Adrenal gland (tissue), 12 donors: ENCODE measurements around the gene ATF6B. TPM values are rescaled to one million over a fixed set of nuclear protein-coding genes. Genes with fewer than 3 reads are reported as not detected.
A peak's percentile ranks its signal among the peaks of the same experiment; 100 is the strongest.

Experiments
- DNase-seq, 7 donors: peaks; one replicate each; pipeline ENCODE4 v3.0.0-alpha.2; 2019 to 2020
- H3K27ac ChIP-seq, 5 donors: fragments of 200-600 bp; sonication (generic) in 4 of 5; 1 replicate in 3 of 5; 2 replicates in 2 of 5; pipeline versions ENCODE4 v1.5.1 to v1.8.0; 2016 to 2020; ENCODE audit warnings: mild to moderate bottlenecking in 1 of 5
- H3K27me3 ChIP-seq: fragments of 200-600 bp; 2 replicates; pipeline ENCODE4 v1.8.0; 2021
- H3K36me3 ChIP-seq, 2 donors: fragments of 200-600 bp; replicated peaks in 1 of 2; 1 replicate in 1 of 2; 2 replicates in 1 of 2; pipeline versions ENCODE4 v1.5.1 to v1.8.0; 2018 to 2022
- H3K4me1 ChIP-seq, 2 donors: fragments of 200-600 bp; replicated peaks in 1 of 2; 1 replicate in 1 of 2; 2 replicates in 1 of 2; pipeline versions ENCODE4 v1.5.1 to v1.8.0; 2018 to 2021
- H3K4me3 ChIP-seq, 4 donors: fragments of 200-600 bp; sonication (generic) in 3 of 4; one replicate each; pipeline ENCODE4 v1.5.1; 2016 to 2018
- H3K9me3 ChIP-seq, 3 donors: fragments of 200-600 bp; sonication (generic) in 1 of 3; replicated peaks in 1 of 3; 1 replicate in 2 of 3; 2 replicates in 1 of 3; pipeline versions ENCODE4 v1.5.1 to v1.8.0; 2016 to 2021
- CTCF ChIP-seq, 6 experiments: fragments of 450-650 bp in 4 of 6; fragments of 200-600 bp in 2 of 6; sonication (generic) in 1 of 6; IDR thresholded peaks; 1 replicate in 5 of 6; 2 replicates in 1 of 6; pipeline versions ENCODE4 v1.5.1 to v1.8.0; 2016 to 2021; ENCODE audit warnings: antibody characterized with exemption in 6 of 6, mild to moderate bottlenecking in 2 of 6, moderate library complexity in 1 of 6
- POLR2A ChIP-seq, 2 donors: fragments of 450-650 bp; IDR thresholded peaks; one replicate each; pipeline ENCODE4 v1.6.1; 2017; ENCODE audit warnings: antibody characterized with exemption in 2 of 2, mild to moderate bottlenecking in 2 of 2, moderate library complexity in 1 of 2
- WGBS, 4 donors: extraction: QIAGEN DNeasy Blood & Tissue Kit in 2 of 4; methylation state at CpG; one replicate each; pipeline versions ENCODE4 v1.1.5 to v1.1.7; 2013 to 2017; 5-methylcytosine and 5-hydroxymethylcytosine counted together
- intact Hi-C, 2 donors: fragments of 100-400 bp; cut with DNase I; formaldehyde crosslinking; loops; one replicate each; pipeline versions ENCODE4 v1.14.1 to v1.15.0; 2022 to 2023
- polyA plus RNA-seq, 3 donors: library from polyadenylated mRNA; stranded (reverse); fragments of 200-250 nt in 2 of 3; fragments of 350-450 nt in 1 of 3; fragmentation: Illumina TruSeq in 1 of 3; extraction: RNeasy Lipid Tissue Mini Kit (QIAGEN cat#74804) in 1 of 3; gene quantifications; one replicate each; pipeline ENCODE4 v1.2.3, GENCODE V29; 2013 to 2014
- total RNA-seq, 9 donors: library from RNA; depleted of rRNA in 4 of 9; stranded (reverse); fragments of >200 nt in 4 of 9; fragments of 120-200 nt in 1 of 9; fragmentation: NEBNext Ultra II Directional in 1 of 9; extraction: Animal tissue kit (Norgen Biotek cat#: 25700) in 1 of 9; gene quantifications; one replicate each; pipeline versions ENCODE4 v1.1.0 to v1.2.4, GENCODE V29; 2013 to 2023
- donor health status: healthy with polysubstance abuse.
- donor health status: Bipolar disorder and iron deficiency.
- donor health status: DM: yes; HTN: yes; CAD: no.
- donor health status: DM: no; HTN: no; CAD: no.
- donor health status: DM: no; HTN: no; CAD: no.
- donor health status: DM: yes; HTN: yes; CAD: no.

Gene ATF6B
- total and polyA plus RNA-seq, 12 donors: 17.7 to 136 (median 44.2) TPM

GRCh38 chr6:32164295-32164694, 36.2 kb upstream of the ATF6B start, which contains the start of gene EGFL8:
Gene EGFL8 (plus strand): TSS chr6:32164595. CDS start chr6:32166166, 1,571 bp downstream.
- Histone ChIP-seq H3K4me1 (no peaks in the 10 kb centered on the region), H3K36me3 (peaks cover 0 to 35% of the 10 kb centered on the region in 2 donors), H3K4me3 (no peak within 1 kb of the TSS), H3K27ac (peak within 1 kb of the TSS in 1 of 5 donors; percentile 8), H3K27me3 (no peaks in the 10 kb centered on the region), H3K9me3 (no peaks in the 10 kb centered on the region)
- TF ChIP-seq CTCF (IDR thresholded peaks at IDR 0.05): no peak
- TF ChIP-seq POLR2A (IDR thresholded peaks at IDR 0.05): no peak
- no peak for DNase-seq
- intact Hi-C loops: loop anchor here in 1 of 2 donors (10.0 kb wide), 1 partner anchor 49 kb away; no protein-coding TSS in a partner anchor

GRCh38 chr6:32163559-32164258, 35.7 kb upstream of the ATF6B start:
- no peak overlapping the region for H3K4me3 ChIP-seq
- TF ChIP-seq POLR2A (IDR thresholded peaks at IDR 0.05): no peak
- peak overlapping the region in 1 of 5 donors; percentile 8 for H3K27ac ChIP-seq
- no peaks in the 10 kb centered on the region for H3K27me3 ChIP-seq
- intact Hi-C loops: loop anchor here in 1 of 2 donors (10.0 kb wide), 1 partner anchor 49 kb away; no protein-coding TSS in a partner anchor
- no peak for DNase-seq
- H3K36me3 ChIP-seq: peaks cover 0 to 35% of the 10 kb centered on the region in 2 donors
- H3K4me1 ChIP-seq: no peaks in the 10 kb centered on the region
- H3K9me3 ChIP-seq: no peaks in the 10 kb centered on the region
- WGBS, 4 donors: 82 to 90% (median 87%) methylated on average over 3 to 7 of the region's 7 CpGs

GRCh38 chr6:32158052-32158451, 30.0 kb upstream of the ATF6B start:
- no peak for TF ChIP-seq CTCF (IDR thresholded peaks at IDR 0.05)
- peaks cover 9 to 10% of the 10 kb centered on the region in 2 donors for H3K4me1 ChIP-seq
- no peaks in the 10 kb centered on the region for H3K9me3 ChIP-seq
- no peak overlapping the region for H3K27ac ChIP-seq
- H3K4me3 ChIP-seq: no peak overlapping the region
- peaks cover 0 to 43% of the 10 kb centered on the region in 2 donors for H3K36me3 ChIP-seq
- no peak for DNase-seq
- intact Hi-C loops: loop anchor here in 1 of 2 donors (5.0 kb wide), 1 partner anchor 41 kb away; no protein-coding TSS in a partner anchor
- no peaks in the 10 kb centered on the region for H3K27me3 ChIP-seq

- Histone ChIP-seq H3K9me3 (no peaks in the 10 kb centered on the region), H3K27me3 (no peaks in the 10 kb centered on the region), H3K4me3 (no peak overlapping the region), H3K36me3 (peaks cover 0 to 37% of the 10 kb centered on the region in 2 donors), H3K4me1 (peaks cover 14 to 20% of the 10 kb centered on the region in 2 donors), H3K27ac (no peak overlapping the region)
- WGBS, 4 donors: 89 to 95% (median 91%) methylated on average over 9 of the region's 9 CpGs
- intact Hi-C loops: loop anchor here in 1 of 2 donors (5.0 kb wide), 1 partner anchor 40 kb away; no protein-coding TSS in a partner anchor
- TF ChIP-seq CTCF (IDR thresholded peaks at IDR 0.05): no peak
- no peak for TF ChIP-seq POLR2A (IDR thresholded peaks at IDR 0.05)
- no peak for DNase-seq
Observed at GRCh38 chr6:32156891-32157290, 28.8 kb upstream of the ATF6B start.
